GM21529 (cell line): ENCODE measurements around the gene SYNC.

Experiments used
- ATAC-seq: cut with Tn5 transposase; IDR thresholded peaks from one replicate; pipeline ENCODE4 v1.9.1; 2021; ENCODE audit not compliant: unreplicated experiment

Gene SYNC

GRCh38 chr1:32702599-32703478 is at the start of gene SYNC:
Gene SYNC (minus strand): TSS chr1:32702770. CDS start chr1:32702660, 110 bp downstream.
- ATAC-seq = no peak

GRCh38 chr1:32749771-32750170 is 47.2 kb upstream of the SYNC start:
- no peak for ATAC-seq

- ATAC-seq = no peak
These were observed 46.8 kb upstream of the SYNC start for GRCh38 chr1:32749332-32749731.

GRCh38 chr1:32748926-32749325 is 46.4 kb upstream of the SYNC start:
- no peak for ATAC-seq

GRCh38 chr1:32748348-32748747 is 45.8 kb upstream of the SYNC start:
- no peak for ATAC-seq

GRCh38 chr1:32746130-32746529 is 43.6 kb upstream of the SYNC start:
- no peak for ATAC-seq

GRCh38 chr1:32744071-32744425 is 41.5 kb upstream of the SYNC start:
- no peak for ATAC-seq

- no peak for ATAC-seq
These were observed 41.0 kb upstream of the SYNC start for GRCh38 chr1:32743380-32744070.

GRCh38 chr1:32742956-32743355 is 40.4 kb upstream of the SYNC start:
- no peak for ATAC-seq

GRCh38 chr1:32742199-32742947 is 39.8 kb upstream of the SYNC start:
- no peak for ATAC-seq

- ATAC-seq = no peak
These were observed 39.0 kb upstream of the SYNC start for GRCh38 chr1:32741413-32742198.

- no peak for ATAC-seq
These were observed 38.5 kb upstream of the SYNC start for GRCh38 chr1:32741059-32741412.

GRCh38 chr1:32736812-32737791 is 34.5 kb upstream of the SYNC start:
- ATAC-seq = no peak

- ATAC-seq = no peak
These were observed 31.2 kb upstream of the SYNC start for GRCh38 chr1:32733582-32734321.

GRCh38 chr1:32729254-32730046 is 26.9 kb upstream of the SYNC start:
- no peak for ATAC-seq

GRCh38 chr1:32728413-32729077 is 26.0 kb upstream of the SYNC start:
- no peak for ATAC-seq

GRCh38 chr1:32727876-32728275 is 25.3 kb upstream of the SYNC start:
- no peak for ATAC-seq

- no peak for ATAC-seq
These were observed 23.0 kb upstream of the SYNC start for GRCh38 chr1:32725615-32725982.
